ENCODE data around the gene STMN3.

Gene STMN3

GRCh38 chr20:63697357-63697867, 44.2 kb upstream of the STMN3 start:
- H3K36me3 ChIP-seq (ENCODE audit: insufficient read depth, low read length): peaks cover 8% of the 10 kb centered on the region; the same call in 1 of the 2 replicates
- H3K27ac ChIP-seq (ENCODE audit: low read depth, low read length): peak overlapping the region; percentile 97; the same call in 1 of the 2 replicates
- no peak overlapping the region for H3K4me3 ChIP-seq (ENCODE audit: low read depth, low read length)
- no peaks in the 10 kb centered on the region for H3K27me3 ChIP-seq (ENCODE audit: insufficient read depth, low read length)
- no peak overlapping the region for H2AFZ ChIP-seq (ENCODE audit: low read length, unreplicated experiment)
- H3K4me1 ChIP-seq (ENCODE audit: control insufficient read depth, insufficient read depth, low read length, unreplicated experiment): peaks cover 36% of the 10 kb centered on the region
- H3K79me2 ChIP-seq (ENCODE audit: control insufficient read depth, insufficient read depth, low read length, unreplicated experiment): no peaks in the 10 kb centered on the region

- Histone ChIP-seq H2AFZ (ENCODE audit: low read length, unreplicated experiment) (no peak within 1 kb of the TSS), H3K36me3 (ENCODE audit: insufficient read depth, low read length) (peaks cover 8% of the 10 kb centered on the region; the same call in 1 of the 2 replicates), H3K79me2 (ENCODE audit: control insufficient read depth, insufficient read depth, low read length, unreplicated experiment) (no peaks in the 10 kb centered on the region), H3K27me3 (ENCODE audit: insufficient read depth, low read length) (no peaks in the 10 kb centered on the region), H3K4me1 (ENCODE audit: control insufficient read depth, insufficient read depth, low read length, unreplicated experiment) (peaks cover 36% of the 10 kb centered on the region), H3K27ac (ENCODE audit: low read depth, low read length) (no peak within 1 kb of the TSS), H3K4me3 (ENCODE audit: low read depth, low read length) (no peak within 1 kb of the TSS)
These were observed 43.6 kb upstream of the STMN3 start, which contains the start of gene TNFRSF6B for GRCh38 chr20:63696628-63697356. TNFRSF6B (plus strand) TSS chr20:63696652; CDS start chr20:63696768, 116 bp downstream.

GRCh38 chr20:63696306-63696627, 43.0 kb upstream of the STMN3 start:
- H3K79me2 ChIP-seq (ENCODE audit: control insufficient read depth, insufficient read depth, low read length, unreplicated experiment): no peaks in the 10 kb centered on the region
- peaks cover 36% of the 10 kb centered on the region for H3K4me1 ChIP-seq (ENCODE audit: control insufficient read depth, insufficient read depth, low read length, unreplicated experiment)
- no peak overlapping the region for H2AFZ ChIP-seq (ENCODE audit: low read length, unreplicated experiment)
- no peak overlapping the region for H3K4me3 ChIP-seq (ENCODE audit: low read depth, low read length)
- no peaks in the 10 kb centered on the region for H3K27me3 ChIP-seq (ENCODE audit: insufficient read depth, low read length)
- no peak overlapping the region for H3K27ac ChIP-seq (ENCODE audit: low read depth, low read length)
- peaks cover 8% of the 10 kb centered on the region; the same call in 1 of the 2 replicates for H3K36me3 ChIP-seq (ENCODE audit: insufficient read depth, low read length)

GRCh38 chr20:63695424-63696305, 42.4 kb upstream of the STMN3 start:
- H3K4me1 ChIP-seq (ENCODE audit: control insufficient read depth, insufficient read depth, low read length, unreplicated experiment): peaks cover 33% of the 10 kb centered on the region
- no peak overlapping the region for H3K4me3 ChIP-seq (ENCODE audit: low read depth, low read length)
- no peaks in the 10 kb centered on the region for H3K79me2 ChIP-seq (ENCODE audit: control insufficient read depth, insufficient read depth, low read length, unreplicated experiment)
- H3K36me3 ChIP-seq (ENCODE audit: insufficient read depth, low read length): peaks cover 8% of the 10 kb centered on the region; the same call in 1 of the 2 replicates
- no peak overlapping the region for H3K27ac ChIP-seq (ENCODE audit: low read depth, low read length)
- no peaks in the 10 kb centered on the region for H3K27me3 ChIP-seq (ENCODE audit: insufficient read depth, low read length)
- H2AFZ ChIP-seq (ENCODE audit: low read length, unreplicated experiment): no peak overlapping the region

GRCh38 chr20:63694584-63695423, 41.6 kb upstream of the STMN3 start:
- H2AFZ ChIP-seq (ENCODE audit: low read length, unreplicated experiment): no peak overlapping the region
- H3K27ac ChIP-seq (ENCODE audit: low read depth, low read length): no peak overlapping the region
- peaks cover 8% of the 10 kb centered on the region; the same call in 1 of the 2 replicates for H3K36me3 ChIP-seq (ENCODE audit: insufficient read depth, low read length)
- no peaks in the 10 kb centered on the region for H3K79me2 ChIP-seq (ENCODE audit: control insufficient read depth, insufficient read depth, low read length, unreplicated experiment)
- no peak overlapping the region for H3K4me3 ChIP-seq (ENCODE audit: low read depth, low read length)
- peaks cover 26% of the 10 kb centered on the region for H3K4me1 ChIP-seq (ENCODE audit: control insufficient read depth, insufficient read depth, low read length, unreplicated experiment)
- H3K27me3 ChIP-seq (ENCODE audit: insufficient read depth, low read length): no peaks in the 10 kb centered on the region

GRCh38 chr20:63693733-63694583, 40.7 kb upstream of the STMN3 start:
- H3K27ac ChIP-seq (ENCODE audit: low read depth, low read length): no peak overlapping the region
- no peaks in the 10 kb centered on the region for H3K27me3 ChIP-seq (ENCODE audit: insufficient read depth, low read length)
- peaks cover 18% of the 10 kb centered on the region for H3K4me1 ChIP-seq (ENCODE audit: control insufficient read depth, insufficient read depth, low read length, unreplicated experiment)
- no peaks in the 10 kb centered on the region for H3K79me2 ChIP-seq (ENCODE audit: control insufficient read depth, insufficient read depth, low read length, unreplicated experiment)
- peaks cover 8% of the 10 kb centered on the region; the same call in 1 of the 2 replicates for H3K36me3 ChIP-seq (ENCODE audit: insufficient read depth, low read length)
- no peak overlapping the region for H3K4me3 ChIP-seq (ENCODE audit: low read depth, low read length)
- H2AFZ ChIP-seq (ENCODE audit: low read length, unreplicated experiment): no peak overlapping the region

- Histone ChIP-seq H3K27me3 (ENCODE audit: insufficient read depth, low read length) (no peaks in the 10 kb centered on the region), H3K36me3 (ENCODE audit: insufficient read depth, low read length) (peaks cover 8% of the 10 kb centered on the region; the same call in 1 of the 2 replicates), H3K4me1 (ENCODE audit: control insufficient read depth, insufficient read depth, low read length, unreplicated experiment) (peaks cover 12% of the 10 kb centered on the region), H3K4me3 (ENCODE audit: low read depth, low read length) (no peak overlapping the region), H3K27ac (ENCODE audit: low read depth, low read length) (no peak overlapping the region), H3K79me2 (ENCODE audit: control insufficient read depth, insufficient read depth, low read length, unreplicated experiment) (no peaks in the 10 kb centered on the region), H2AFZ (ENCODE audit: low read length, unreplicated experiment) (no peak overlapping the region)
These were observed 40.0 kb upstream of the STMN3 start for GRCh38 chr20:63693083-63693732.

- no peaks in the 10 kb centered on the region for H3K27me3 ChIP-seq (ENCODE audit: insufficient read depth, low read length)
- peaks cover 12% of the 10 kb centered on the region for H3K4me1 ChIP-seq (ENCODE audit: control insufficient read depth, insufficient read depth, low read length, unreplicated experiment)
- no peaks in the 10 kb centered on the region for H3K79me2 ChIP-seq (ENCODE audit: control insufficient read depth, insufficient read depth, low read length, unreplicated experiment)
- H3K27ac ChIP-seq (ENCODE audit: low read depth, low read length): no peak overlapping the region
- H3K4me3 ChIP-seq (ENCODE audit: low read depth, low read length): no peak overlapping the region
- peaks cover 8% of the 10 kb centered on the region; the same call in 1 of the 2 replicates for H3K36me3 ChIP-seq (ENCODE audit: insufficient read depth, low read length)
- H2AFZ ChIP-seq (ENCODE audit: low read length, unreplicated experiment): no peak overlapping the region
These were observed 39.3 kb upstream of the STMN3 start for GRCh38 chr20:63692436-63693082.

All from ACC112 (cell line).